ENCODE data around the gene MRPS10. TPM values are rescaled to one million over a fixed set of nuclear protein-coding genes. Genes with fewer than 3 reads are reported as not detected.

Gene MRPS10
- polyA plus RNA-seq, 3 donors: 9.2 to 33.0 (median 31.4) TPM

DNA sequence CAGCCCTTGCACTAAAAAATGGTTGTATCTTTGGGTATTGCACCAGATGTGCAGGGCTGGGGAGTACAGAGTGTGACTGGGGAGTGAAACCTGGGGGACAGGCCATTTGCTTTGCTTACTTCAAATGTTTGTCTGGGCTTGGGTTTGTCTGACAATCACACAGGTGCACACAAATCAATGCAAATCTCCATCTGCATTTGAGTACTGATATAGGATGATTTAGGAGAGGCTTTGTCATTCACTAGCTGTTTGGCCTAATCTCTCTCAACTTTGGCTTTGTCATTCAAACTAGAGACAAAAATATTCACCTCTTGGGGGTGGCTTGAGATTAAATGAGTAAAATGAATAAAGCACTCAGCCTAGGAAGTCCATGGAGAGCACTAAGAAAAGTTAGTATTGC, 40.7 kb downstream of the MRPS10 start:
- H3K4me1 Mint-ChIP-seq: peaks cover 8% of the 10 kb centered on the region
- H4K20me1 ChIP-seq (ENCODE audit: insufficient read depth, low read length): no peaks in the 10 kb centered on the region
- peaks cover 0 to 3% of the 10 kb centered on the region in 2 donors for H3K4me1 ChIP-seq (ENCODE audit: control insufficient read depth in 1 of 2, insufficient read depth in 2 of 2, low read length in 2 of 2)
- no peak overlapping the region for H3K27ac ChIP-seq (ENCODE audit: low read depth in 1 of 2, low read length in 2 of 2)
- no peaks in the 10 kb centered on the region for H3K9me3 Mint-ChIP-seq
- no peak overlapping the region for H3K4me3 ChIP-seq (replicated peaks in 1 of 3; ENCODE audit: low read depth in 2 of 3, low read length in 3 of 3)
- no peaks in the 10 kb centered on the region for H3K27me3 ChIP-seq (ENCODE audit: control insufficient read depth in 2 of 2, insufficient read depth in 2 of 2, low read length in 2 of 2)
- H3K36me3 Mint-ChIP-seq: no peaks in the 10 kb centered on the region
- DNase-seq: no peak
- no peaks in the 10 kb centered on the region for H3K79me2 ChIP-seq (ENCODE audit: insufficient read depth, low read length)
- H3K27ac Mint-ChIP-seq: no peak overlapping the region
- peaks cover 4 to 9% (median 5%) of the 10 kb centered on the region in 3 donors for H3K27me3 Mint-ChIP-seq (ENCODE audit: low read depth in 3 of 3)
- TF ChIP-seq, protein P1, sequence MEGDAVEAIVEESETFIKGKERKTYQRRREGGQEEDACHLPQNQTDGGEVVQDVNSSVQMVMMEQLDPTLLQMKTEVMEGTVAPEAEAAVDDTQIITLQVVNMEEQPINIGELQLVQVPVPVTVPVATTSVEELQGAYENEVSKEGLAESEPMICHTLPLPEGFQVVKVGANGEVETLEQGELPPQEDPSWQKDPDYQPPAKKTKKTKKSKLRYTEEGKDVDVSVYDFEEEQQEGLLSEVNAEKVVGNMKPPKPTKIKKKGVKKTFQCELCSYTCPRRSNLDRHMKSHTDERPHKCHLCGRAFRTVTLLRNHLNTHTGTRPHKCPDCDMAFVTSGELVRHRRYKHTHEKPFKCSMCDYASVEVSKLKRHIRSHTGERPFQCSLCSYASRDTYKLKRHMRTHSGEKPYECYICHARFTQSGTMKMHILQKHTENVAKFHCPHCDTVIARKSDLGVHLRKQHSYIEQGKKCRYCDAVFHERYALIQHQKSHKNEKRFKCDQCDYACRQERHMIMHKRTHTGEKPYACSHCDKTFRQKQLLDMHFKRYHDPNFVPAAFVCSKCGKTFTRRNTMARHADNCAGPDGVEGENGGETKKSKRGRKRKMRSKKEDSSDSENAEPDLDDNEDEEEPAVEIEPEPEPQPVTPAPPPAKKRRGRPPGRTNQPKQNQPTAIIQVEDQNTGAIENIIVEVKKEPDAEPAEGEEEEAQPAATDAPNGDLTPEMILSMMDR (IDR thresholded peaks at IDR 0.05): no peak
- H3K9me3 ChIP-seq (replicated peaks in 1 of 2; ENCODE audit: control insufficient read depth in 1 of 2, insufficient read depth in 1 of 2, low read length in 2 of 2): no peaks in the 10 kb centered on the region
- intact Hi-C loops (cut with micrococcal nuclease): no loop called here
- no peaks in the 10 kb centered on the region for H3K36me3 ChIP-seq (replicated peaks in 1 of 2; ENCODE audit: control insufficient read depth in 1 of 2, insufficient read depth in 2 of 2, low read length in 2 of 2)
- no peak overlapping the region for H3K9ac ChIP-seq (ENCODE audit: insufficient read depth, low read length, poor library complexity, severe bottlenecking)
- H3K4me2 ChIP-seq (replicated peaks; ENCODE audit: extremely low read depth, low read length, poor library complexity, severe bottlenecking): no peak overlapping the region
- H3K4me3 Mint-ChIP-seq: no peak overlapping the region
- H2AFZ ChIP-seq (ENCODE audit: insufficient read depth, low read depth, low read length, poor library complexity, severe bottlenecking): no peak overlapping the region

DNA sequence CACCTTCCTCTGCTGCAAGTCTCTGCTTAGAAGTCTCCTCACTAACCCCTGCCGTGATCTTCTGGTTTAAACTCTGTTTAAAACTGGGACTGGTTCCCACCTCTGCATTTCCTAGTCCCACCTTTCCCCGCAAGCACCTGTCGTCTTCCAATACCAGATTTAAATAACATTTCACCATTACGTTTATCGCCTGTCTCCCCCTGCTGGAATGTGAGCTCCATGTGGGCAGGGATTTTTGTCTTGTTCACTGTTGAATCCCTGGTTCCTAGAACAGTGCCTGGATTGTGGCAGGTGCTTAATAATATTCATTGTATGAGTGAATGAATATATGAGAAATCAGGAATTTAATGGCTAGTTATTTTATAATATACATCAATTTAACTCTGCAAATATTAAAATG, 41.8 kb downstream of the MRPS10 start:
- Histone ChIP-seq H3K27me3 (ENCODE audit: control insufficient read depth in 2 of 2, insufficient read depth in 2 of 2, low read length in 2 of 2) (no peaks in the 10 kb centered on the region), H3K36me3 (replicated peaks in 1 of 2; ENCODE audit: control insufficient read depth in 1 of 2, insufficient read depth in 2 of 2, low read length in 2 of 2) (no peaks in the 10 kb centered on the region), H4K20me1 (ENCODE audit: insufficient read depth, low read length) (no peaks in the 10 kb centered on the region), H3K4me2 (replicated peaks; ENCODE audit: extremely low read depth, low read length, poor library complexity, severe bottlenecking) (no peak overlapping the region), H3K9ac (ENCODE audit: insufficient read depth, low read length, poor library complexity, severe bottlenecking) (no peak overlapping the region), H3K27ac (ENCODE audit: low read depth in 1 of 2, low read length in 2 of 2) (no peak overlapping the region), H3K9me3 (replicated peaks in 1 of 2; ENCODE audit: control insufficient read depth in 1 of 2, insufficient read depth in 1 of 2, low read length in 2 of 2) (no peaks in the 10 kb centered on the region), H3K79me2 (ENCODE audit: insufficient read depth, low read length) (no peaks in the 10 kb centered on the region), H2AFZ (ENCODE audit: insufficient read depth, low read depth, low read length, poor library complexity, severe bottlenecking) (no peak overlapping the region), H3K4me1 (ENCODE audit: control insufficient read depth in 1 of 2, insufficient read depth in 2 of 2, low read length in 2 of 2) (peaks cover 0 to 3% of the 10 kb centered on the region in 2 donors), H3K4me3 (replicated peaks in 1 of 3; ENCODE audit: low read depth in 2 of 3, low read length in 3 of 3) (no peak overlapping the region)
- no peak overlapping the region for H3K27ac Mint-ChIP-seq
- intact Hi-C loops (cut with micrococcal nuclease): no loop called here
- peaks cover 4 to 7% (median 5%) of the 10 kb centered on the region in 3 donors for H3K27me3 Mint-ChIP-seq (ENCODE audit: low read depth in 3 of 3)
- peaks cover 8% of the 10 kb centered on the region for H3K4me1 Mint-ChIP-seq
- TF ChIP-seq, protein P1 (IDR thresholded peaks at IDR 0.05): no peak
- H3K4me3 Mint-ChIP-seq: no peak overlapping the region
- WGBS (ENCODE audit: insufficient coverage): 91% methylated on average over 1 of the region's 5 CpGs
- no peak for DNase-seq
- no peaks in the 10 kb centered on the region for H3K36me3 Mint-ChIP-seq
- no peaks in the 10 kb centered on the region for H3K9me3 Mint-ChIP-seq
